Measurements from ENCODE around the gene IQGAP2. TPM values are rescaled to one million over a fixed set of nuclear protein-coding genes. Genes with fewer than 3 reads are reported as not detected.
A peak's percentile ranks its signal among the peaks of the same experiment; 100 is the strongest.

The IQGAP2 gene
- total RNA-seq, 1 donor: 0.36 TPM

GRCh38 chr5:76638479-76638878, 235.4 kb downstream of the IQGAP2 start:
- no peaks in the 10 kb centered on the region for H4K20me1 ChIP-seq (ENCODE audit: insufficient read depth, low read length)
- peaks cover 4% of the 10 kb centered on the region for H3K27me3 ChIP-seq (ENCODE audit: insufficient read depth, low read length)
- no peak overlapping the region for H3K4me3 ChIP-seq (ENCODE audit: insufficient read depth, low read length)
- no peak overlapping the region for H3K4me2 ChIP-seq (ENCODE audit: insufficient read depth, low read length)
- H3K4me1 ChIP-seq (ENCODE audit: insufficient read depth, low read length): peaks cover 5% of the 10 kb centered on the region
- H3K27ac ChIP-seq (ENCODE audit: low read depth, low read length): no peak overlapping the region
- peak overlapping the region; percentile 71 for H2AFZ ChIP-seq (ENCODE audit: low read length)
- no peak for TF ChIP-seq CTCF (IDR thresholded peaks at IDR 0.05; ENCODE audit: extremely low read depth, low read depth, low read length)
- no peaks in the 10 kb centered on the region for H3K79me2 ChIP-seq (ENCODE audit: insufficient read depth, low read length)
- no peaks in the 10 kb centered on the region for H3K9me3 ChIP-seq (ENCODE audit: low read depth, low read length)
- DNase-seq (ENCODE audit: insufficient read length, low spot score, missing footprints): no peak
- H3K36me3 ChIP-seq (ENCODE audit: insufficient read depth, low read length): no peaks in the 10 kb centered on the region

- H3K36me3 ChIP-seq (ENCODE audit: insufficient read depth, low read length): no peaks in the 10 kb centered on the region
- H4K20me1 ChIP-seq (ENCODE audit: insufficient read depth, low read length): no peaks in the 10 kb centered on the region
- peaks cover 5% of the 10 kb centered on the region for H3K4me1 ChIP-seq (ENCODE audit: insufficient read depth, low read length)
- peaks cover under 1% of the 10 kb centered on the region for H3K27me3 ChIP-seq (ENCODE audit: insufficient read depth, low read length)
- no peak overlapping the region for H3K4me3 ChIP-seq (ENCODE audit: insufficient read depth, low read length)
- no peaks in the 10 kb centered on the region for H3K79me2 ChIP-seq (ENCODE audit: insufficient read depth, low read length)
- DNase-seq (ENCODE audit: insufficient read length, low spot score, missing footprints): no peak
- H3K4me2 ChIP-seq (ENCODE audit: insufficient read depth, low read length): no peak overlapping the region
- no peak overlapping the region for H3K27ac ChIP-seq (ENCODE audit: low read depth, low read length)
- no peak overlapping the region for H2AFZ ChIP-seq (ENCODE audit: low read length)
- H3K9me3 ChIP-seq (ENCODE audit: low read depth, low read length): no peaks in the 10 kb centered on the region
- TF ChIP-seq CTCF (IDR thresholded peaks at IDR 0.05; ENCODE audit: extremely low read depth, low read depth, low read length): peak; percentile 92
Observed at GRCh38 chr5:76641514-76642120, 238.5 kb downstream of the IQGAP2 start.

GRCh38 chr5:76642390-76643040, 239.4 kb downstream of the IQGAP2 start:
- Histone ChIP-seq H3K36me3 (ENCODE audit: insufficient read depth, low read length) (no peaks in the 10 kb centered on the region), H2AFZ (ENCODE audit: low read length) (peak overlapping the region; percentile 80), H3K79me2 (ENCODE audit: insufficient read depth, low read length) (no peaks in the 10 kb centered on the region), H4K20me1 (ENCODE audit: insufficient read depth, low read length) (no peaks in the 10 kb centered on the region), H3K9me3 (ENCODE audit: low read depth, low read length) (no peaks in the 10 kb centered on the region), H3K27me3 (ENCODE audit: insufficient read depth, low read length) (no peaks in the 10 kb centered on the region), H3K27ac (ENCODE audit: low read depth, low read length) (no peak overlapping the region), H3K4me2 (ENCODE audit: insufficient read depth, low read length) (peak overlapping the region; percentile 4), H3K4me3 (ENCODE audit: insufficient read depth, low read length) (no peak overlapping the region), H3K4me1 (ENCODE audit: insufficient read depth, low read length) (peaks cover 5% of the 10 kb centered on the region)
- no peak for TF ChIP-seq CTCF (IDR thresholded peaks at IDR 0.05; ENCODE audit: extremely low read depth, low read depth, low read length)
- no peak for DNase-seq (ENCODE audit: insufficient read length, low spot score, missing footprints)

GRCh38 chr5:76643371-76643770, 240.3 kb downstream of the IQGAP2 start:
- Histone ChIP-seq H2AFZ (ENCODE audit: low read length) (no peak overlapping the region), H3K4me2 (ENCODE audit: insufficient read depth, low read length) (no peak overlapping the region), H3K36me3 (ENCODE audit: insufficient read depth, low read length) (no peaks in the 10 kb centered on the region), H3K9me3 (ENCODE audit: low read depth, low read length) (no peaks in the 10 kb centered on the region), H3K27me3 (ENCODE audit: insufficient read depth, low read length) (no peaks in the 10 kb centered on the region), H3K4me3 (ENCODE audit: insufficient read depth, low read length) (no peak overlapping the region), H3K27ac (ENCODE audit: low read depth, low read length) (no peak overlapping the region), H3K79me2 (ENCODE audit: insufficient read depth, low read length) (no peaks in the 10 kb centered on the region), H3K4me1 (ENCODE audit: insufficient read depth, low read length) (peaks cover 13% of the 10 kb centered on the region), H4K20me1 (ENCODE audit: insufficient read depth, low read length) (no peaks in the 10 kb centered on the region)
- DNase-seq (ENCODE audit: insufficient read length, low spot score, missing footprints): no peak
- TF ChIP-seq CTCF (IDR thresholded peaks at IDR 0.05; ENCODE audit: extremely low read depth, low read depth, low read length): no peak

Data from osteoblast (primary cell).